H54 (cell line): ENCODE data around the gene MKNK1.
"Not testable (repeated sequence)": the region's sequence is repeated elsewhere in the genome, so short reads cannot be mapped to it uniquely, and the experiment has no call there.

Source experiments
- DNase-seq: peaks from one replicate; pipeline ENCODE4 v3.0.0; 2011; ENCODE audit warnings: low spot score, mixed read lengths; ENCODE audit not compliant: insufficient read length
- FAIRE-seq: peaks from 3 replicates; lab custom pipeline; 2011; peaks lifted over from hg19 to GRCh38; lab: Jason Lieb, UNC
- POLR2A ChIP-seq: IDR thresholded peaks from 2 replicates; pipeline ENCODE4 v1.6.1; 2011; ENCODE audit warnings: low read depth, mild to moderate bottlenecking, low read length

Gene MKNK1

GRCh38 chr1:46603858-46604549 lies at the start of gene MKNK1:
MKNK1 (minus strand) TSS chr1:46604268; CDS start chr1:46583327, 20,941 bp downstream.
- peak; percentile 90 for TF ChIP-seq POLR2A
- DNase-seq (peak; percentile 97), FAIRE-seq (peak; percentile 38)

GRCh38 chr1:46653405-46653958 lies 49.4 kb upstream of the MKNK1 start:
- TF ChIP-seq POLR2A = no peak
- DNase-seq (no peak), FAIRE-seq (peak; percentile 81)

DNA sequence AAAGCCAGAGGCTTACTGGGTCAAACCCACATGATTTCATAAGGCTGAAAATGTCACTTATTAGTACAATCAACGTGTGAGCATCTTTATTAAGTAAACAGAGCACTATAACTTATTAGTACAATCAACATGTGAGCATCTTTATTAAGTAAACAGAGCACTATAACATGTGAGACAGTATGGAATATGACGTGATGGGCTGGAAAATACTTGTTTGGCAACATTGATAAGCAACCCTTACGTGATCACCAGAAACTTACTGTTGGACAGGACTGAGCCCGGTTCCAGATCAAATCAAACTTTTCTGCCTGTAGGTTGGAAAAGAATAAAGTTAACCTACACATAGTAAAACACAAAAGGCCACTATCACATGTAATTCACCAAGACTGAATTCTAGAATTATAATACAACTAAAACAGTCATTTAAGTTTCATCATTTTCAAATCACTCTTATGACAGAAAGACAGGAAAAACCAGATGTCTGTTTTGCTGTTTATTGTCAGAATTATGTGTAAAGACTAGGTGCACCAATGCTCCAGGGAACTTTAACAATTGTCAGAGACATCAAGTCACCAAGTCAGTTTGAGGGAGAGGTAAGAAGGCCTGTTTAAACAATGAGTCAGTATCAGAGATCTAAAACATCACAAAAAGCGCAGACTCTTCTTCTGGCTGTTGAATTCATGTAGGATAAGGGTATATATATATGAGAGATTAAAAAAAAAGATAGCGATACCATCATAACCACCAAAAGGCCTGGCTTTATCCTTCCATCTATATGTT lies 48.4 kb upstream of the MKNK1 start:
- FAIRE-seq = no peak
- no peak for DNase-seq
- TF ChIP-seq POLR2A = no peak

DNA sequence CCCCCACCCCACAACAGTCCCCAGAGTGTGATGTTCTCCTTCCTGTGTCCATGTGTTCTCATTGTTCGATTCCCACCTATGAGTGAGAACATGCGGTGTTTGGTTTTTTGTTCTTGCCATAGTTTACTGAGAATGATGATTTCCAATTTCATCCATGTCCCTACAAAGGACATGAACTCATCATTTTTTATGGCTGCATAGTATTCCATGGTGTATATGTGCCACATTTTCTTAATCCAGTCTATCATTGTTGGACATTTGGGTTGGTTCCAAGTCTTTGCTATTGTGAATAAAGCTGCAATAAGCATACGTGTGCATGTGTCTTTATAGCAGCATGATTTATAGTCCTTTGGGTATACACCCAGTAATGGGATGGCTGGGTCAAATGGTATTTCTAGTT lies 47.1 kb upstream of the MKNK1 start:
- not testable (repeated sequence) for DNase-seq, FAIRE-seq

DNA sequence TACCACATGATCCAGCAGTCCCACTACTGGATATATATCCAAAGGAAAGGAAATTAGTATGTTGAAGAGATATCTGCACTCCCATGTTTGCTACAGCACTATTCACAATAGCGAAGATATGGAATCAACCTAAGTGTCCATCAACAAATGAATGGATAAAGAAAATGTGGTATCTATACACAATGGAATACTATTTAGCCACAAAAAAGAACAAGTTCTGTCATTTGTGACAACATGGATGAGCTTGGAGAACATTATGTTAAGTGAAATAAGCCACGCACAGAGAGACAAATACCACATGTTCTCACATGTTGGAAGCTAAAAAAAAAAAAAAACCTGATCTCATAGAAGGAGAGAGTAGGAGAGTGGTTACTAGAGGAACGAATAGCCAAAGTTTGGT lies 46.4 kb upstream of the MKNK1 start:
- peak; percentile 69 for FAIRE-seq
- TF ChIP-seq POLR2A = no peak
- DNase-seq = no peak

- DNase-seq (no peak), FAIRE-seq (no peak)
- no peak for TF ChIP-seq POLR2A
These were observed 45.7 kb upstream of the MKNK1 start for GRCh38 chr1:46649764-46650163.

GRCh38 chr1:46647611-46648010 lies 43.5 kb upstream of the MKNK1 start:
- no peak for TF ChIP-seq POLR2A
- DNase-seq (no peak), FAIRE-seq (peak; percentile 53)

GRCh38 chr1:46646844-46647243 lies 42.8 kb upstream of the MKNK1 start:
- TF ChIP-seq POLR2A = no peak
- DNase-seq (no peak), FAIRE-seq (peak; percentile 89)

DNA sequence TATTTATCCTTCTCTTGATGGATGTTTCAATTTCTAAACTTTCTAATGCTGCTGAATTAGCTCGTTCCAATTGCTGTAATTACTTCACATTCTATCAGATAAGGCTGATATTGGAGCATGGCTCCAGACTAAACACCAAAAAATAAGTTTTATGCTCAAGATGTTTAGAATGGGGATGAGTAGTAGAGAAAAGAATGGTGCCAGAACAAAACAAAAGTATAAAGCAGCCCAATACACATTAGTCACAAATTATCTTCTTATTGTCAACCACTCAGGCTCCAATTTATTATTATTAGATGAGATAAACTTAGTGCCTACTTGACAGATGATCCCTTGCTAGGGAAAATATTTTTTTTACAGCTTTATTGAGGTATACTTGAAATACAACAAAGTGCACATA lies 42.3 kb upstream of the MKNK1 start:
- no peak for FAIRE-seq

DNA sequence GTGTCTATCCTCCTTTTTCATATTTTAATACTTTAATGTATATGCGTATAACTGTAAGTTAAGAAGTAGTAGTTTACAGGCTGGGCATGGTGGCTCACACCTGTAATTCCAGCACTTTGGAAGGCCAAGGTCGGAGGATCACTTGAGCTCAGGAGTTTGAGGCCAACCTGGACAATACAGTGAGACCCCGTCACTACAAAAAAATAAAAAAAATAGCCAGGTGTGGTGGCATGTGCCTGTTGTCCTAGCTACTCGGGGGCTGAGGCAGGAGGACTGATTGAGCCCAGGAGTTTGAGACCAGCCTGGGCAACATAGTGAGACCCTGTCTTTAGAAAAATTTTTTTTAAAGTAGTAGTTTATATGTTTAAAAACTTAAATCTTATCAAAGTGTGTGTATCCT lies 41.7 kb upstream of the MKNK1 start:
- TF ChIP-seq POLR2A = no peak
- FAIRE-seq (no peak), DNase-seq (no peak)

More for the DNA sequence above, 42.3 kb upstream of the MKNK1 start:
- DNase-seq = no peak
- no peak for TF ChIP-seq POLR2A

DNA sequence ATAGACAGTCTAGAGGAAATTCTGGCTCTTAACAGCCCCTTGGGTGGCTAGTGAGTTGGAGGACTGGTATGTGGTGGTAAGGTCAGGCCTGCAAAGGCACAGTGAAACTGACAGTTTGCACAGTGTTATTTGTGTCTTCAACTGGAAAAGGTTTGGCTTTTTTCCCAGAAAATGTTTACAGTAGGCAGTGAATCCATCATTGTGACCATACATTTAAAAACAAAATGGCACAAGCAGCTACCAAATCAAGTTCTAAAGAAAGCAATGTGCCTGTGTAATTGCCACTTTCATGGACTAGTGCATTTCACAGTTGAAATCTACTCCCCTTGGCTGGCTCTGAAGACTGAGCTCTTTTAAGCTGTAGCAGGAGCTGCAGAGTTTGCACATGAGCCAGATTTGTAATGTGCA lies 39.3 kb upstream of the MKNK1 start:
- no peak for TF ChIP-seq POLR2A
- FAIRE-seq = peak; percentile 100

DNA sequence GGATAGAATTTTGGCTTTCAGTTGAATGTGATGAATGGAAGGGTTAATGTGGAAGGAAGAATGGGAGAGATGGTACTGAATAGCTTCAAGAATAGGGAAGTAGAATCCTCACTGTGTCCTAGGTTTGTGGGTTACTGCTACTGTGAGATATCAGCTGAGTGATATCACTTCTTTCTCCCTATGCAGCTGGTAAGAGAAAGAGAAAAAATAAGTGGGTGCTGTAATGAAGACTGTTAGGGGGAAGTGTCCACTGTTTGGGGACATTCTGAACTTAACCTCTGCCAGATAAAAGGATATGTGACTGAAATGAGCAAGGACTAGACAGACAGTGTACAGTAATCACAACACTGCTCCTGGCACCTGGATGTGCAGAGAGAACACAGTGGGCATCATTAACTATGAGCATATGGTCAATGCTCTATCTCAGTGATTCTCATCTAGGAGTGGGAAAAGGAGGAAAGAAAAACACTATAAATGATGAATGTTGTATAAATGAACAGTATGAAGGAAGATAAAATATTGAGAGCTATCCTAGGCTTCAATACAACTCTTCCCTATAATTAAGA lies 38.1 kb upstream of the MKNK1 start:
- DNase-seq = no peak
- no peak for TF ChIP-seq POLR2A
- no peak for FAIRE-seq

More for the DNA sequence above, 39.3 kb upstream of the MKNK1 start:
- DNase-seq = peak; percentile 52

DNA sequence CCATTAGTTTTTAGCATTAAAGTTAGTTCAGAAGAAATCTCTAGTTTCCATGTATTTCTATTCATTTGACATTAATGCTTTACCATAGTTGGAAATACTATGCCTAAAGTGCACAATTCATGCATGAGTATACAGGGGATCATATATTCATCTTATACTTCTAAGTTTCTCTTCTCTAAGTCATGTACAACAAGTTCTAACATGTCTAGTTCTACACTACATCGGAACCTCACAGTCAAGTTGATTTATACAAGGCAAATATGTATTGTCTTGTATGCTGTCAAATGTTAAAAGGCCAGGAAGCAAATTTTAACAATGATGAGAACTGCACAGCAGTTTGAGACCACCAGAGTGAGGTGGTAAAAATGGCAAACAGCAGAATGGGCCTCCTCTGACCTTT lies 35.5 kb upstream of the MKNK1 start:
- DNase-seq (no peak), FAIRE-seq (no peak)
- TF ChIP-seq POLR2A = no peak

DNA sequence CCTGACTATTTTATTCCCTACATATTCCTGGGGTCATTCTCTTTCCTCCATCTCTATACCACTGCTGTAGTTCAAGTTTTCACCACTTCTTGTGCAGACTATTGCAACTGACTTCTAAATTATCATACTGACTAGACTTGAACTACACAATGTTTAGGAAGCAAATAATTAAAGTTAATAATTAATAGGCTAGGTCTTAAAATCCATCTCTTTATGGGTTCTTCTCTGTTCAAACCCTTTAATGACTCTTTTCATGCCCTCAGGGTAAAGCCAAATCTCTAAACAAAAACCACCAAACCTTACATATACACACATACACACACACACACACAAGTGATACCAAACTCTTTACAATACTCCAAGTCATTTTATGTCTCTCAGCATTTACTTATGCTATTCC lies 34.9 kb upstream of the MKNK1 start:
- FAIRE-seq = no peak
- DNase-seq = no peak
- no peak for TF ChIP-seq POLR2A
